DND-41 (cell line): ENCODE results near the gene GRIK3.

Source experiments
- ATAC-seq: fragments of 200-7000 bp; cut with Tn5 transposase; 3 replicates; pipeline ENCODE4 v1.9.1; 2021; ENCODE audit warnings: low read depth; ENCODE audit not compliant: insufficient read depth
- DNase-seq: peaks from one replicate; pipeline ENCODE4 v3.0.0-alpha.2; 2020
- H2AFZ ChIP-seq: 2 replicates; pipeline ENCODE4 v1.6.0; 2012; ENCODE audit warnings: low read depth, low read length
- H3K27ac ChIP-seq: 2 replicates; pipeline ENCODE4 v1.5.1; 2012; ENCODE audit warnings: low read length, inconsistent platforms
- H3K27me3 ChIP-seq: fragments of 200-600 bp; sonication (generic); 2 replicates; pipeline ENCODE4 v1.6.0; 2012; ENCODE audit warnings: low read length, mild to moderate bottlenecking, inconsistent platforms; ENCODE audit not compliant: insufficient read depth, poor library complexity
- H3K36me3 ChIP-seq: 2 replicates; pipeline ENCODE4 v1.5.1; 2012; ENCODE audit warnings: low read length, inconsistent platforms; ENCODE audit not compliant: insufficient read depth
- H3K4me1 ChIP-seq: 2 replicates; pipeline ENCODE4 v1.5.1; 2012; ENCODE audit warnings: mild to moderate bottlenecking, low read length; ENCODE audit not compliant: insufficient read depth
- H3K4me2 ChIP-seq: 2 replicates; pipeline ENCODE4 v1.6.0; 2012; ENCODE audit warnings: mild to moderate bottlenecking, moderate library complexity, low read length, inconsistent platforms; ENCODE audit not compliant: insufficient read depth
- H3K4me3 ChIP-seq, 2 experiments: fragments of 200-600 bp in 1 of 2; shearing (Covaris generic) in 1 of 2; 2 replicates each; pipeline ENCODE4 v1.5.1; 2012 to 2016; ENCODE audit warnings: inconsistent platforms in 2 of 2, low read length in 2 of 2, mild to moderate bottlenecking in 2 of 2, low read depth in 1 of 2, moderate library complexity in 1 of 2
- H3K79me2 ChIP-seq: 2 replicates; pipeline ENCODE4 v1.6.0; 2012; ENCODE audit warnings: low read length, inconsistent platforms; ENCODE audit not compliant: insufficient read depth
- H3K9ac ChIP-seq: 2 replicates; pipeline ENCODE4 v1.6.0; 2012; ENCODE audit warnings: low read depth, mild to moderate bottlenecking, inconsistent platforms, low read length, moderate library complexity
- H3K9me3 ChIP-seq: 2 replicates; pipeline ENCODE4 v1.5.1; 2012; ENCODE audit warnings: low read length, moderate library complexity, mild to moderate bottlenecking, inconsistent platforms; ENCODE audit not compliant: insufficient read depth, severe bottlenecking
- H4K20me1 ChIP-seq: 2 replicates; pipeline ENCODE4 v1.6.0; 2012; ENCODE audit warnings: low read length; ENCODE audit not compliant: insufficient read depth
- CTCF ChIP-seq: IDR thresholded peaks from 2 replicates; pipeline ENCODE4 v1.5.1; 2012; ENCODE audit warnings: borderline replicate concordance, low read length, moderate library complexity, mild to moderate bottlenecking; ENCODE audit not compliant: poor library complexity, severe bottlenecking; ENCODE audit errors: extremely low read depth
- EZH2 ChIP-seq: IDR thresholded peaks from 3 replicates; pipeline ENCODE4 v1.6.1; 2012; ENCODE audit warnings: borderline replicate concordance, low read depth, mild to moderate bottlenecking, moderate library complexity, low read length, inconsistent platforms; ENCODE audit not compliant: severe bottlenecking

GRIK3 gene

GRCh38 chr1:36782785-36783184, 251.5 kb downstream of the GRIK3 start:
- Histone ChIP-seq H3K4me2 (no peak overlapping the region), H2AFZ (no peak overlapping the region), H3K4me3 (no peak overlapping the region), H3K9me3 (no peaks in the 10 kb centered on the region), H3K4me1 (no peaks in the 10 kb centered on the region), H3K79me2 (no peaks in the 10 kb centered on the region), H3K9ac (no peak overlapping the region), H4K20me1 (no peaks in the 10 kb centered on the region), H3K36me3 (no peaks in the 10 kb centered on the region), H3K27ac (no peak overlapping the region), H3K27me3 (peaks cover 27% of the 10 kb centered on the region)
- ATAC-seq, result no peak
- no peak for TF ChIP-seq CTCF
- no peak for DNase-seq

- Histone ChIP-seq H3K4me1 (no peaks in the 10 kb centered on the region), H4K20me1 (0 out of 2 replicates have a peak, but pooled peaks cover 1% of the 10 kb centered on the region), H3K9ac (no peak overlapping the region), H3K36me3 (no peaks in the 10 kb centered on the region), H3K27me3 (peaks cover 27% of the 10 kb centered on the region), H3K4me2 (no peak overlapping the region), H3K27ac (no peak overlapping the region), H2AFZ (no peak overlapping the region), H3K9me3 (no peaks in the 10 kb centered on the region), H3K4me3 (no peak overlapping the region), H3K79me2 (no peaks in the 10 kb centered on the region)
- ATAC-seq, result no peak
- TF ChIP-seq EZH2 (no peak), CTCF (no peak)
- DNase-seq, result no peak
Observed at GRCh38 chr1:36782085-36782484, 252.2 kb downstream of the GRIK3 start.

GRCh38 chr1:36781098-36781497, 253.2 kb downstream of the GRIK3 start:
- Histone ChIP-seq H3K4me3 (no peak overlapping the region), H4K20me1 (0 out of 2 replicates have a peak, but pooled peaks cover 3% of the 10 kb centered on the region), H3K36me3 (no peaks in the 10 kb centered on the region), H3K79me2 (no peaks in the 10 kb centered on the region), H3K9ac (no peak overlapping the region), H3K27ac (no peak overlapping the region), H2AFZ (no peak overlapping the region), H3K9me3 (no peaks in the 10 kb centered on the region), H3K4me1 (no peaks in the 10 kb centered on the region), H3K4me2 (no peak overlapping the region), H3K27me3 (peaks cover 27% of the 10 kb centered on the region)
- no peak for DNase-seq
- no peak for ATAC-seq
- TF ChIP-seq EZH2 (no peak), CTCF (no peak)

GRCh38 chr1:36778740-36779139, 255.6 kb downstream of the GRIK3 start:
- no peak for DNase-seq

More at GRCh38 chr1:36778740-36779139, 255.6 kb downstream of the GRIK3 start:
- 0 out of 2 replicates have a peak, but pooled peaks cover 3% of the 10 kb centered on the region for H4K20me1 ChIP-seq
- H3K36me3 ChIP-seq, result no peaks in the 10 kb centered on the region
- no peak for TF ChIP-seq EZH2
- no peak for TF ChIP-seq CTCF
- no peaks in the 10 kb centered on the region for H3K79me2 ChIP-seq
- no peak overlapping the region for H3K9ac ChIP-seq
- ATAC-seq, result no peak
- H3K27ac ChIP-seq, result no peak overlapping the region
- no peak overlapping the region for H3K4me3 ChIP-seq
- H2AFZ ChIP-seq, result no peak overlapping the region
- no peaks in the 10 kb centered on the region for H3K4me1 ChIP-seq
- peaks cover 13% of the 10 kb centered on the region for H3K27me3 ChIP-seq
- no peaks in the 10 kb centered on the region for H3K9me3 ChIP-seq
- H3K4me2 ChIP-seq, result no peak overlapping the region
